ENCODE results near the gene AKAP6. TPM values are rescaled to one million over a fixed set of nuclear protein-coding genes. Genes with fewer than 3 reads are reported as not detected.
"Not testable (repeated sequence)": the region's sequence is repeated elsewhere in the genome, so short reads cannot be mapped to it uniquely, and the experiment has no call there.

The AKAP6 gene
- polyA plus RNA-seq, 3 donors: 2.0 to 3.3 (median 2.7) TPM

GRCh38 chr14:32366986-32367385, 37.9 kb downstream of the AKAP6 start:
- DNase-seq (ENCODE audit: low read depth in 3 of 3, low spot score in 2 of 3): no peak

- DNase-seq (ENCODE audit: low read depth in 3 of 3, low spot score in 2 of 3): no peak
These were observed 38.4 kb downstream of the AKAP6 start for GRCh38 chr14:32367516-32367915.

GRCh38 chr14:32368107-32368506, 39.0 kb downstream of the AKAP6 start:
- no peak for DNase-seq (ENCODE audit: low read depth in 3 of 3, low spot score in 2 of 3)

- DNase-seq (ENCODE audit: low read depth in 3 of 3, low spot score in 2 of 3): no peak
These were observed 41.6 kb downstream of the AKAP6 start for GRCh38 chr14:32370714-32371113.

- no peak for DNase-seq (ENCODE audit: low read depth in 3 of 3, low spot score in 2 of 3)
These were observed 43.1 kb downstream of the AKAP6 start for GRCh38 chr14:32372154-32372553.

GRCh38 chr14:32373174-32373573, 44.1 kb downstream of the AKAP6 start:
- not testable (repeated sequence) for DNase-seq (ENCODE audit: low read depth in 3 of 3, low spot score in 2 of 3)

GRCh38 chr14:32374155-32374554, 45.1 kb downstream of the AKAP6 start:
- no peak for DNase-seq (ENCODE audit: low read depth in 3 of 3, low spot score in 2 of 3)

- no peak for DNase-seq (ENCODE audit: low read depth in 3 of 3, low spot score in 2 of 3)
These were observed 46.6 kb downstream of the AKAP6 start for GRCh38 chr14:32375663-32376062.

GRCh38 chr14:32377046-32377646, 48.0 kb downstream of the AKAP6 start:
- no peak for DNase-seq (ENCODE audit: low read depth in 3 of 3, low spot score in 2 of 3)

- no peak for DNase-seq (ENCODE audit: low read depth in 3 of 3, low spot score in 2 of 3)
These were observed 49.2 kb downstream of the AKAP6 start for GRCh38 chr14:32378284-32378683.

- no peak for DNase-seq (ENCODE audit: low read depth in 3 of 3, low spot score in 2 of 3)
These were observed 50.3 kb downstream of the AKAP6 start for GRCh38 chr14:32379447-32379846.

GRCh38 chr14:32381869-32382268, 52.8 kb downstream of the AKAP6 start:
- DNase-seq (ENCODE audit: low read depth in 3 of 3, low spot score in 2 of 3): no peak

GRCh38 chr14:32382704-32383103, 53.6 kb downstream of the AKAP6 start:
- no peak for DNase-seq (ENCODE audit: low read depth in 3 of 3, low spot score in 2 of 3)

- no peak for DNase-seq (ENCODE audit: low read depth in 3 of 3, low spot score in 2 of 3)
These were observed 54.4 kb downstream of the AKAP6 start for GRCh38 chr14:32383364-32384009.

GRCh38 chr14:32384464-32384863, 55.4 kb downstream of the AKAP6 start:
- DNase-seq (ENCODE audit: low read depth in 3 of 3, low spot score in 2 of 3): no peak

GRCh38 chr14:32387295-32387694, 58.2 kb downstream of the AKAP6 start:
- DNase-seq (ENCODE audit: low read depth in 3 of 3, low spot score in 2 of 3): not testable (repeated sequence)

- DNase-seq (ENCODE audit: low read depth in 3 of 3, low spot score in 2 of 3): no peak
These were observed 64.0 kb downstream of the AKAP6 start for GRCh38 chr14:32393119-32393518.

GRCh38 chr14:32394038-32394437, 64.9 kb downstream of the AKAP6 start:
- DNase-seq (ENCODE audit: low read depth in 3 of 3, low spot score in 2 of 3): no peak

GRCh38 chr14:32396885-32397284, 67.8 kb downstream of the AKAP6 start:
- no peak for DNase-seq (ENCODE audit: low read depth in 3 of 3, low spot score in 2 of 3)

- DNase-seq (ENCODE audit: low read depth in 3 of 3, low spot score in 2 of 3): no peak
These were observed 69.0 kb downstream of the AKAP6 start for GRCh38 chr14:32397861-32398640.

- DNase-seq (ENCODE audit: low read depth in 3 of 3, low spot score in 2 of 3): no peak
These were observed 70.8 kb downstream of the AKAP6 start for GRCh38 chr14:32399920-32400319.

- no peak for DNase-seq (ENCODE audit: low read depth in 3 of 3, low spot score in 2 of 3)
These were observed 71.4 kb downstream of the AKAP6 start for GRCh38 chr14:32400480-32400879.

All from right renal cortex interstitium (tissue), 3 donors.